ENCODE measurements around the gene SDC3. TPM values are rescaled to one million over a fixed set of nuclear protein-coding genes. Genes with fewer than 3 reads are reported as not detected.
"Not testable (repeated sequence)": the region's sequence is repeated elsewhere in the genome, so short reads cannot be mapped to it uniquely, and the experiment has no call there.

Gene SDC3
- polyA plus RNA-seq, 1 donor from 2014 or later, result not detected

DNA sequence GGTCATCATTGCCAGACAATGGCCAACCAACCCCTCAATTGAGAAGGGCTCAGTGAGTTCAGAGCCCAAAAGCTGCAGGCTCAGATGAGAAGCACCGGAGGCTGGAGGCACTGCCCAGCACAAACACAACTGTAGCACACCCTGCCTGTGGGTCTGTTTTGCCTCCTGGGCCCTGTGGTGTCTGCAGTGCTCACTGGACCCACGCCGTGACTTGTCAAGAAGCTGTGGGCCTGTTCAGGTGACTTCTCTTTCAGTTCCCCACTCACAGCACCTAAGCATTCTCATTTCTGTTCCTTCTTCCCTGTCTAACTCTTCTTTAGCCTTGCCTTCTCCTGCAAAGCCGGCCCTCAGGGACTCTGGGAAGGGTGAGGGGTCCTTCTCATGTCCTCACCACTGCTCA, 27.2 kb upstream of the SDC3 start:
- not testable (repeated sequence) for H3K27ac Mint-ChIP-seq, H3K27me3 Mint-ChIP-seq

DNA sequence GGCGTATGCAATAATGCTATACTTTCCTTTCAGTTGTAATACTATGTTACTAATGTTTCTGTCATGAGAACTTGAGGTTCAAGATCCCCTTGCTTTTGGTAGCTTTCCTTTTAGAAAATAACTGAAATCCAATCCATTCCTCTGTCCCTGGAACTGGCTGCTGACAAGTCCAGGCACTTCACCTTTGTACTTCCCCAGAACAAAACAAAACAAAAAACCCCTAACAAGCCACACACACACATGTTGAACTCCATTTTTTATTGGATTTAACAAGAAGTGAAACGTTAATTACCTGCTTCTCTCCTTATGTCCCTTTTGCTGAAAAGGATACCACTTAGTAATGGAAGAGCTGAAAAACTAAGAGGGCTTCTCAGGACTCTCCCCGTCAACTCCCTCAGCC, 26.1 kb upstream of the SDC3 start:
- Mint-ChIP-seq H3K36me3 (no peaks in the 10 kb centered on the region), H3K9me3 (no peaks in the 10 kb centered on the region), H3K27me3 (no peaks in the 10 kb centered on the region), H3K4me3 (no peak overlapping the region), H3K4me1 (peaks cover 18 to 26% (median 20%) of the 10 kb centered on the region in 3 donors), H3K27ac (peak overlapping the region; percentile 7 to 94 (median 20))

More for the DNA sequence above, 27.2 kb upstream of the SDC3 start:
- H3K4me3 Mint-ChIP-seq, H3K36me3 Mint-ChIP-seq, H3K9me3 Mint-ChIP-seq: not testable (repeated sequence)
- H3K4me1 Mint-ChIP-seq, result peaks cover 18 to 25% (median 20%) of the 10 kb centered on the region in 3 donors

DNA sequence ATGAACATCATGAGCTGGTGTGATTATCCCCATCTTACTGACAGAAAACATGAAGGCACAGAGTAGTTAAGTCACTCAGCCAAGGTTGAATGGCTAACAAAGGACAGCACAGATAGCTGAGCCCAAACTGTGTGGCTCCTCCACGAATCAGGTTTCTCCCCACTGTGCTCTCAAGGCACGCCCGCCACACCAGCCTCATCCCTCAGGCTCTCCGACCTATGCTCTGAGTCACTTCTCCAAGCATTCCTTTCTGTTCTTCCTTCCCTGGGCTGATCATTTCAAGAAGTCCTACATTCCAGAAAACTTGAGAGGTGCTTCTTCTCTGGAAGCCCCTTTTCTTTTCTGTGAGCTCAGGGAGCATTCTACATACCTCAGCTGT, 25.3 kb upstream of the SDC3 start:
- no peaks in the 10 kb centered on the region for H3K36me3 Mint-ChIP-seq
- H3K27ac Mint-ChIP-seq, result peak overlapping the region; percentile 20 to 94 (median 35)

DNA sequence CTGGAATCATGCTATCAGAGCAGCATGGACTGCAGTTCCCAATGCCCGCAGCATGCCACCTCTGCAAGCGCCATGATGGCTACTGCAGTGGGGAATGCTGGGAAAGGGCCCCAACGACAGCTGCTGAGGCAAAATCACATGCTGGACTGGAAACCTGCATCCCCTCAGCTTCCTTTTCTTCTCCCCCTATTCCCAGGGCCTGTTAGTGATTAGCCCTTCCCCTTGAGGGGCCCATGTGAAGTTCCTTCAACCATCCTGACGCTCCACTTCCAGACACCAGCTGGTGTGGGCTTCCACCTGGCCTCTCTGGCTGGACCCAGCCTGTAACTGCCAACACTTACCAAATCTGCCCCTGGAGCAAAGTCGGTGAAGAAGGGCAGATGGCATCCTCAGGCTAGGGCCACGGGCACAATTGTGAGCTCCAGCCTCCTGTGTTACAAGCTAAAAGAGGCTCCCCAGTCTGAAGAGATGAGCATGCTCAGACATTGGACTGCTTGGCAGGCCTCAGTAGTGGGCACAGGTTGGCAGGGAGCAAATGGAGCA, 22.1 kb upstream of the SDC3 start:
- H3K9me3 Mint-ChIP-seq, result no peaks in the 10 kb centered on the region
- H3K4me1 Mint-ChIP-seq, result peaks cover 17 to 28% (median 20%) of the 10 kb centered on the region in 3 donors
- no peaks in the 10 kb centered on the region for H3K36me3 Mint-ChIP-seq
- peak overlapping the region in 1 of 3 donors; percentile 87 for H3K27ac Mint-ChIP-seq
- H3K27me3 Mint-ChIP-seq, result no peaks in the 10 kb centered on the region
- H3K4me3 Mint-ChIP-seq, result peak overlapping the region in 1 of 4 donors; percentile 1

More for the DNA sequence above, 25.3 kb upstream of the SDC3 start:
- no peaks in the 10 kb centered on the region for H3K9me3 Mint-ChIP-seq
- H3K27me3 Mint-ChIP-seq, result no peaks in the 10 kb centered on the region
- H3K4me1 Mint-ChIP-seq, result peaks cover 19 to 28% (median 20%) of the 10 kb centered on the region in 3 donors
- H3K4me3 Mint-ChIP-seq, result peak overlapping the region in 1 of 4 donors; percentile 68

DNA sequence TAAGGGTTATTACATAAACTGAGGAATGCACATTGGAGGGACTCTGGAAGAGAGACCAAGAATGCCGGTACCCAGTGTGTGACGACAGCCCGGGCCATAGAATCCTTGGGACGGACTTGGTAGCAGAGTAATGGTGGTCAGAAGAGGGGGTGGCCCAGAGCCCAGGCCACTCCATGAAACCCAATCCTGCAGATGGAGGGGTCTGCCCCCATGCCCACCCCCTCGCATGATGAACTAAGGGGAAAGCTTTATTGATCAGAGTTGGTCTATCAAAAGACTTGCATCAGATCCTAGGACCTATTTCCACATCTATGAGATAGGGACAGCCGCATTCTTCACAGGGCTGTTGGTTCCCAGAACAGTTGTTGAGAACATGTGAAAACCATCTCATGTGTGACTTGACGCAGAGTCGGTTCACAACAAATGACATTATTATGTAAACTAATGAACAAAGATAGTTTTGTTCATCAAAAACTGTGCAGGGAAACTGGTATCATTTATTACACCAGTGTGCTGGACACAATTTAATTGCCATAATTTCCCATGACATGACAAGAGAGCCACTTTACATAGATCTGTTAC, 21.5 kb upstream of the SDC3 start:
- H3K4me3 Mint-ChIP-seq, result no peak overlapping the region
- H3K27me3 Mint-ChIP-seq, result no peaks in the 10 kb centered on the region
- peak overlapping the region in 1 of 3 donors; percentile 69 for H3K27ac Mint-ChIP-seq
- peaks cover 17 to 25% (median 17%) of the 10 kb centered on the region in 3 donors for H3K4me1 Mint-ChIP-seq
- H3K36me3 Mint-ChIP-seq, result no peaks in the 10 kb centered on the region
- H3K9me3 Mint-ChIP-seq, result no peaks in the 10 kb centered on the region

DNA sequence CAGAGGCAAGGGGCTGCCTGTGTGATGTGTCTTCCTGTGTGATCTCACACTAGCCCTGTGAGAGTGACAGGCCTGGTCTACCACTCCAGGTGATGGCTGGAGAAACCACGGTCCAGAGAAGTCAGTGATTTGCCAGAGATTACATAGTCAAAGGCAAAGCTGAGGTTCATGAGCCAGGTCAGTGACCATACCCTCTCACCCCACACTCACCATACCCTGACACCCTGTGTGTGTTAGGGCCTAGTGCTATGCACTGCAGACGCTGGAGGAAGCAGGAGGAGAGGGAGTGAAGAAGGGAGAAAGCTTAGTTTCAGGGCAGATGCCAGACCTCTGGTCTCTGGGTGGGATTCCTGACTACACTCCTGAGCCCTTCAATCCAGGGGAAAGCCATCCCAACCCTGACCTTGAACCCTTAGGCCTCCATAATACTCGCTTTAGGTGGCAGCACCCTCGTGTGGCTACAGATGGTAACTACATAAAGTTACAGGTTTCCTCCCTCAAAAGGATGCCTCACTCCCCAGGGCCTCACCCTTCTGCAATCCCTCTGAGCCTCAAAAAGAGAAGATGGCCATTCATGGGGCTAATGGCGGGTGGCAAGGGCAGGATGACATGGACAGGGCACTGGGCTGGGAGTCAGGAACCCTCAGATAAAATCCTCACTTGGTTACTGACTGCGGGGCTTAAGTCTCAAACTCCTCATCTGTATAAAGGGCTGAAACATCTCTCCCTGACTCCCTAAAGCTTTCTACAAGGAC, 20.8 kb upstream of the SDC3 start:
- Mint-ChIP-seq H3K27ac (peak overlapping the region in 1 of 3 donors; percentile 69), H3K36me3 (no peaks in the 10 kb centered on the region), H3K4me1 (peaks cover 12 to 19% (median 14%) of the 10 kb centered on the region in 3 donors), H3K4me3 (no peak overlapping the region), H3K9me3 (no peaks in the 10 kb centered on the region), H3K27me3 (no peaks in the 10 kb centered on the region)

DNA sequence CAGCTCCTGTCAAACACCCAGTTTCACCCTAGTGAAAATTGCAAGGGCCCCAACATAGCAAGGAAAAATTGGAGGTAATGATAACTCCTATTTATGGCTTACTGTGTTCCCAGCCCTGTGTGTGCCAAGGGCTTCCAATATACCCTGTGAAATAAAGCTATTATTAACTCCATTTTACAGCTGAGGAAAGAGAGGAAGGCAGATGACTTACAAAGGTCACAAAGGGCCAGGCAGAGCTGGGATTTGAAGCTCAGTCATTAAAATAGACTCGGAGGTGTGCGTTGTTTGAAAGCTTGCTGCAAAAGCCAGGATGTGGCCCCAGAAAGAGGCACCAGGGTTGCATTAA, 20.2 kb upstream of the SDC3 start:
- Mint-ChIP-seq H3K36me3 (no peaks in the 10 kb centered on the region), H3K4me3 (no peak overlapping the region), H3K27me3 (no peaks in the 10 kb centered on the region), H3K4me1 (peaks cover 9 to 13% (median 9%) of the 10 kb centered on the region in 3 donors), H3K27ac (no peak overlapping the region), H3K9me3 (no peaks in the 10 kb centered on the region)

DNA sequence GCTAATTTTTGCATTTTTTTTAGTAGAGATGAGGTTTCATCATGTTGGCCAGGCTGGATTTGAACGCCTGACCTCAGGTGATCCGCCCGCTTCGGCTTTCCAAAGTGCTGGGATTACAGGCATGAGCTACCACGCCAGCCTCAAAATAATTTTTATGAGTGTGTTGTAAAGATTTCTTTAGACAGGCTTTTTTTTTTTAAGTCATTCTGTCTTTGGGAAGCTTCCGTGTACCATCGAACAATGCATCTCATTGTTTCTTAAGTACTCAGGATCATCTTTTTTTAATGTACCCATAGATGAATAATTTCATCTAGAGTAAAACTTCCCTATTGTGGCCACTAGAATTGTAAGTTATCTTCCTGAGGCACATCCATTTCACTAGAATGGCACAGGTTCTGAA, 19.6 kb upstream of the SDC3 start:
- H3K27me3 Mint-ChIP-seq, result no peaks in the 10 kb centered on the region
- peaks cover 1% of the 10 kb centered on the region for H3K36me3 Mint-ChIP-seq
- no peak overlapping the region for H3K4me3 Mint-ChIP-seq
- no peak overlapping the region for H3K27ac Mint-ChIP-seq
- peaks cover 6 to 8% (median 6%) of the 10 kb centered on the region in 3 donors for H3K4me1 Mint-ChIP-seq
- H3K9me3 Mint-ChIP-seq, result no peaks in the 10 kb centered on the region

DNA sequence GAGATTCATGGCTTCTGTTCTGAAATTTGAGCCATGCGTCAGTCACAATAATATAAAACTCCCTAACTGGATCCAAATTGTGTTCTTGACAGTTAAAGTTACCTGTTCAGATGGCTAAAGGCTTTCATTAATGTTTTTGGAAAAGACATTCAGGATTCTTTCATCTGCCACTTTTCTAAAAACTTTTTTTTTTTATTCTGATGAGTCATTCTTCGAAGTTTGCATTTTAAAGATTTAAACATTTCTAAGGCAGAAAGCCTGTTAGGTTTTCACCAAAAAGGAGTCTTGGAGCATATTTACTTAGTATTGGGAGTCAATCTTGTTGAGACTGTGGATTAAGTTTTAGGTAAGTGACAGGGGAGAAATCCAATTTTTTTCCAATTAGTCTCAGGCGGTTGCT, 18.9 kb upstream of the SDC3 start:
- H3K27me3 Mint-ChIP-seq, result no peaks in the 10 kb centered on the region
- no peak overlapping the region for H3K27ac Mint-ChIP-seq
- no peaks in the 10 kb centered on the region for H3K9me3 Mint-ChIP-seq
- no peak overlapping the region for H3K4me3 Mint-ChIP-seq
- H3K4me1 Mint-ChIP-seq, result peaks cover 0 to 4% (median 1%) of the 10 kb centered on the region in 3 donors
- H3K36me3 Mint-ChIP-seq, result peaks cover 1% of the 10 kb centered on the region

DNA sequence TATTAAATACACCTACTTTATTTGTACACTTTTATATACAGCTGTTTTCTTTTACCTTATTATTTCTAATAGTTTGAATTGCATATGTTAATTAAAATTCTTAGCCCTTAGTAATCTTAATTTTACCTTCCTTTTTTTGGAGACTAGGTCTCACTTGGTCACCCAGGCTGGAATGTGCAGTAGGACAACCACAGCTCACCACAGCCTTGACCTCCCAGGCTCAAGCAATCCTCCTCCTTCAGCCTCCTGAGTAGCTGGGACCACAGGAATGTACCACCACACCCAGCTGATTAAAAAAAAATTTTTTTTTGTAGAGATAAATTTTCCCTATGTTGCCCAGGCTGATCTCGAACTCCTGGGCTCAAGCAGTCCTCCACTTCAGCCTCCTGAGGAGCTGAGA, 15.0 kb upstream of the SDC3 start:
- H3K27me3 Mint-ChIP-seq, result peaks cover 5% of the 10 kb centered on the region
- no peaks in the 10 kb centered on the region for H3K9me3 Mint-ChIP-seq
- no peaks in the 10 kb centered on the region for H3K4me1 Mint-ChIP-seq
- H3K4me3 Mint-ChIP-seq, result no peak overlapping the region
- H3K36me3 Mint-ChIP-seq, result peaks cover 1% of the 10 kb centered on the region
- H3K27ac Mint-ChIP-seq, result no peak overlapping the region

DNA sequence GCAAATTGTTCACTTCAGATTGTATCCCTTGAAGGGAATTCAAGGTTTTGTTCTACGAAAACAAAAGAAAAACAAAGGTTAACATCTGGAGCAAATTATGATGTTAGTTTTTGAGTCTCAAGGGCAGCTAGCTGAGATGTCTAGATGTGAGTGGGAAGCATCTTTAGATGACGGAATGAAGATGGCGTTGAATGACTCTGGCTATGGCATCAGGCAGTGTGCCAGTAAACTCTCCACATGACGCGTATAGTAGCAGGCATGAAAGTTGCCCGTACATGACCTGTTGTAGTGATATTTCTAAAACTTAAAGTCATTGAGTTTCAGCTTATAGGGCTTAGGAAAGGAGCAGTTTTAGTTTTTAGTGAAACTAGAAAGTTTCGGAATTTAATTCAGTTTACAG, 12.3 kb upstream of the SDC3 start:
- no peak overlapping the region for H3K4me3 Mint-ChIP-seq
- no peak overlapping the region for H3K27ac Mint-ChIP-seq
- H3K9me3 Mint-ChIP-seq, result no peaks in the 10 kb centered on the region
- peaks cover 4% of the 10 kb centered on the region for H3K36me3 Mint-ChIP-seq
- no peaks in the 10 kb centered on the region for H3K4me1 Mint-ChIP-seq
- H3K27me3 Mint-ChIP-seq, result peaks cover 5% of the 10 kb centered on the region

DNA sequence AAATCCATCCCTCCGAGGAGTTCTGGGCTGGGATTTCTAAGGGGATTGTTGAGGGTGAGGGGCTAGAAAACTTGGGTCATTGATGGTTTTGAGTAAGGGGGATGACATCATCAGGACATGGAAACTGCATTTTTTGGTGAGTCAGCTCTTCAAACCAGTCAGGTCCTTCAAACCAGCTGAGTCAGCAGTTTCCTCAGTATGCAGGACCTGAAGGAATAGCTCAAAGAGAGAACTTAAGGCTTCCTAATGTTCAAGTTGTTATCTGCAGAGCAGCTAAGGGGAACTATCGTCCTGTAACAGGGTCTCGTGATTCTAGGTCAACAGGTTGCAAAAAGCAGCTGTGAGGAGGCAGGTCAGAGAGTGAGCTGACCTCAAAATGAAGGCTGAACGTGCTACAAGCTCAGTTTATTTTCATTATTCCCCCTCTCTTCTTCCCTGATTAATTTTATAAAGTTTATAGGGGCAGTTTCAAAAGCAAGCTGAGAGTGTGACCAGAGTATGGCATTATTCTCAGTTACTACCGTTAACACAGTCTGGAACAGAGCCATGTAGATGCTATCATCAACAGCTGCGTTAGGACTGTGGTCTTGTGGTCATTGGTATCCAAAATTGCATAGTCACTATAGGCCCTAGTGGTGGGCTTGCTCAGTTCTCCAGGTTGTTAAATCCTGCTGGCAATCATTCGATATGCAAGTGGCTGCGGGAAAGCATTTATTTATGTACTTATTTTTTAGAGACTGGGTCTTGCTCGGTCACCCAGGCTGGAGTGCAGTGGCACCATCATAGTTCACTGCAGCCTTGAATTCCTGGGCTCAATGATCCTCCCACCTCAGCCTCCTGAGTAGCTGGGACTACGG, 10.7 kb upstream of the SDC3 start:
- Mint-ChIP-seq H3K36me3 (peaks cover 4% of the 10 kb centered on the region), H3K27me3 (peaks cover 5% of the 10 kb centered on the region), H3K27ac (no peak overlapping the region), H3K4me1 (no peaks in the 10 kb centered on the region), H3K9me3 (no peaks in the 10 kb centered on the region), H3K4me3 (no peak overlapping the region)

DNA sequence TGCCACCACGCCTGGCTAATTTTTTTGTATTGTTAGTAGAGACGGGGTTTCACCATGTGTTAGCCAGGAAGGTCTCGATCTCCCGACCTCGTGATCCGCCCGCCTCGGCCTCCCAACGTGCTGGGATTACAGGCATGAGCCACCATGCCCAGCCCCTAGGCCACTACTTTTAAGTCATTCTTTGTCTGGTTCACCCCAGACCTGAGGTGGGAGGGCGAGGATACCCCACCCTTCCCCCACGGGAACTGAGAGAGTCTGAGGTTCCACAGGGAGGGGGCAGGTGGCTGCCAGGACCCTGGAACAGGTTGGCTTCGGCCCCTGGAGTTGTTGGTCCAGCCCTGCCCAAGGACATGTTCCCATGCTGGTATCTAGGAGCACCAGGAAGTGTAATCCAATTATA, 7.7 kb upstream of the SDC3 start:
- Mint-ChIP-seq H3K27me3 (peaks cover 7% of the 10 kb centered on the region), H3K4me1 (no peaks in the 10 kb centered on the region), H3K9me3 (no peaks in the 10 kb centered on the region), H3K4me3 (no peak overlapping the region), H3K27ac (no peak overlapping the region), H3K36me3 (peaks cover 2% of the 10 kb centered on the region)

DNA sequence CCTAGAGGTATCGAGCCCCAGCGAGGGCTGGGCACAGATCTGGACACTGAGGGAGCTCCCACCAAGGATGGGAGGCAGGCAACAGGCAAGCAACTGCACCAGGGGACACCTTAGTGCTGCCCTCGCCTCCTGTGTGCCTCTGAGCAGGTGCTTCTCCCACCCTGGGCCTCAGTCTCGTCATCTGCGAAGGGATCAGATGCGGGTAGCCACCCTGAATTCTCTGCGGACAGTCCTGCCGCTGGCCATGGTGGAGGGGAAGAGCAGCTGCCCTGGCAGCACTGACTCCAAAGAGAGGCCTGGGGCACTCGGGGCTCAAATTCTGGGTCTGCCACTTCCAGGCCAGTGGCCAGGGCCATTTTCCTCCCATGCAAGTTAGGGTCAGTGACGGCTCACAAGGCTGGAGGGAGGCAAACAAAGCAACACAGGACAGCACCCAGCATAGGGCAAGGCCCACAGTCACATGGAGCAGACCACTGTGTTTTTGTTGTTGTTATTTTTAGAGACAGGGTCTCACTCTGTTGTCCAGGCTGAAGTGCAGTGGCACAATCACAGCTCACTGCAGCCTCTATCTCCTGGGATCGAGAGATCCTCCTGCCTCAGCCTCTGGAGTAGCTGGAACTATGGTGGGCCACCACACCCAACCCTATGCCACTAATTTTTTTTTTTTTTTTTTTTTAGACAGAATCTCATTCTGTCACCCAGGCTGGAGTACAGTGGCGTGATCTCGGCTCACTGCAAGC, 7.1 kb upstream of the SDC3 start:
- H3K4me1 Mint-ChIP-seq, result peaks cover 0 to 3% (median 0%) of the 10 kb centered on the region in 3 donors
- H3K27me3 Mint-ChIP-seq, result peaks cover 3% of the 10 kb centered on the region
- H3K9me3 Mint-ChIP-seq, result no peaks in the 10 kb centered on the region
- no peak overlapping the region for H3K27ac Mint-ChIP-seq
- no peak overlapping the region for H3K4me3 Mint-ChIP-seq
- H3K36me3 Mint-ChIP-seq, result peaks cover 2% of the 10 kb centered on the region

All from IgD-negative memory B cell (primary cell).